DMS114 treated with DMSO at 0.1 percent for 48 hours (cell line): Measurements from ENCODE around the gene HOXA3.
A peak's percentile ranks its signal among the peaks of the same experiment; 100 is the strongest.

Experiments used
- DNase-seq: peaks from one replicate; lab custom pipeline; 2025; ENCODE audit not compliant: unreplicated experiment; lab: John Stamatoyannopoulos, UW

Gene HOXA3

DNA sequence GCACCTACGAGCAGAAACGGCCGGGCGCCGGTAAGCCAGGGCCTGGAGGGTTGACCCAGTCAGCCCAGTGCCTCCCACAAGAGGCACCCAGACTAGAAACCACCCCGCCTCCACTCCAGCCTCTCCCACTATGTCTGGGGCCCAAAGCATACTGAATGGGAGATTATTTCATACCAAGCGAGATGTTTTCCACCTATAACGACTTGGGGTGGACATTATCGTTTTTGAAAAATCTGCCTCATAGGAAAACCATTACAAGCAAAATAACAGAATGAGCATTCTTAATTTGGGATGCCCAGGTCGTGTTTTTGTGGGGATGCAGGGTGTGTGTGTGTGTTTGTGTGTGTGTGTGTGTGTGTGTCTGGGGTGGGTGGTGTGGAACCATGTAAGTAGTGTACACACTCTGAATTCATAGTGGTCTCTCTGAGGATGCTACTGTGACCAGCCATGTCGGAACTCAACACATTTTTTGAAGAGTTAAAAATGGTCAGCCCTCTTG lies 6.4 kb downstream of the HOXA3 start:
- DNase-seq, result no peak

DNA sequence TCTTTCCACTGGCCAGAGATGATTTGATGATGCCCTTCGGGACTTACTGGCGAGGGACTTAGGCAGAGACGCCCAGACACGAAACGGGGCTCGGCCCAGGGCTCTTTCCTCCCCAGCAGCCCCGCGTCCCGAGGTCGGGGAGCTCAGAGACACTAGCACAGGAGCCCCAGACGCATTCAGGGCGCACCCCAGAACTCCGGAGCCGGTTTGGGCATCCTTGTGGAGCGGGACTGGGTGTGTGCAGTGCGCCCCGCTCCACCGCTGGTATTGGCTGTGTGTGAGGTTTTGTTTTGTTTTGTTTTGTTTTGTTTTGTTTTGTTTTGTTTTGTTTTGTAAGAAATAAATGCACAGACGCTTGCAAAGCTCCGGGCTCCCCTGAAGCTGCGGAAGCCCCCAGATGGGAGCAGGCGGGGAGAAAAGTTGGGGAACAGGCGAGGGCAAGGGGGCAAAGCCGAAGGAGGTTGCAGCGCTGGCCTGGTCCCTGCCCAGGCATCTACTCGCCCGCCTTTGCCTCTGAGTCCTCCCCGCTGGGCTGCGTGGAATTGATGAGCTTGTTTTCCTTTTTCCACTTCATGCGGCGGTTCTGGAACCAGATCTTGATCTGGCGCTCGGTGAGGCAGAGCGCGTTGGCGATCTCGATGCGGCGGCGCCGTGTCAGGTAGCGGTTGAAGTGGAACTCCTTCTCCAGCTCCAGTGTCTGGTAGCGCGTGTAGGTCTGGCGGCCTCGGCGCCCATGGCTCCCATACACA lies 7.0 kb downstream of the HOXA3 start:
- DNase-seq, result no peak

DNA sequence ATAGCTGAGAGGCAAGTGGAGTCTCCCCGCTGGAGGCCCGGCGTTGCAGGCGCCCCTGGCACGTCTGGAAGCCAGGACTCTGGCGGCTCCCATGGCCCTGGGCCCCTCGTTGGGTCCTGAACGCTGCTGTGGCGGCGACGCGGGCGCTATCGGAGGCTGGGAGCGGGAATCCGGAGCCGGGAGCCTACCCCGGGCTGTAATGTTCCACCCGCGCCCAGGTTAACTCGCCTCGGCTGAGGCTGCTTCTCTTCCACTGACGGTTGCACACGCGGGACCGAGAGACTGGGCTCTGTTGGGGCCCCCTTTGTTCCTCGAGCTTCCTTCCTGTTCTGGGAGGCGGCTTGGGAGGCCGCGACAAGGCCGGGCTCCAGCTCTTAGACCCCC lies 7.6 kb downstream of the HOXA3 start:
- no peak for DNase-seq

DNA sequence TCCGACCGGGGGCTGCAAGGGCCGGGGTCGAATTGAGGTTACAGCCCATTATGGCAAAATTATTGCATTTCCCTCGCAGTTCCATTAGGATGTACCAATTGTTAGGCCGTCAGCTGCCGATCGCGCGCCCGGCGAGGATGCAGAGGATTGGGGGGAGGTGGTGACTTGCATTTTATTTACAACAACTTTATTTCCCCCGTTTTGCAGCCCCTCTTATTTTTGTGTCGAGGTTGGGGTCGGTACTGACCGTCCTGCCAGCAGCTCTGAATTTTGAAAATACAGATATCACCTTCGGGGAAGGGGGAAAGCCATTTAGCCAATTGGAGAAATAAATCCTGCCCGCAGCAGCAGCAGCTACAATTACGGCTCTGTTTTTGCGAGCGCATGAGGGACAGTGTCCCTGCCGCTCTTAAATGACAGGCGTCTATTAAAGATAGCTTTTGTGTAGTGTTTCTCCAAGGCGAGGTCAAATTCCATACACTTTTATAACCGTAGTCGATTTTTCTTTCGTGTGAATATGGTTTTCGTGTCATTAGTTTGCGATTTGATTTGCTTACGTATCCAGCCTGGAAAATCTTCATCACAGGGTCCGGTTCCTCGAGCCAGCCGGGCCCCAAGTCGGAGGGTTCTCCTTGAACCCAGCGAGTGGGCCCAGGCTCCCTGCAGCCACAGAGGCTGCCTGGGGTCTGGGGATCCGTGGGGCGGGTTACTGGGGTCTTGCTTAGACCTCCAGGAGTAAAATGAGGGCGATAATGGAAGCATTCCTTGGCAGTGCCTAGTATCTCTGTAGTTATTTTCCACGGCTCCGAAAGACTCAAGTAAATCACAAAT lies 8.2 kb downstream of the HOXA3 start:
- DNase-seq, result no peak

DNA sequence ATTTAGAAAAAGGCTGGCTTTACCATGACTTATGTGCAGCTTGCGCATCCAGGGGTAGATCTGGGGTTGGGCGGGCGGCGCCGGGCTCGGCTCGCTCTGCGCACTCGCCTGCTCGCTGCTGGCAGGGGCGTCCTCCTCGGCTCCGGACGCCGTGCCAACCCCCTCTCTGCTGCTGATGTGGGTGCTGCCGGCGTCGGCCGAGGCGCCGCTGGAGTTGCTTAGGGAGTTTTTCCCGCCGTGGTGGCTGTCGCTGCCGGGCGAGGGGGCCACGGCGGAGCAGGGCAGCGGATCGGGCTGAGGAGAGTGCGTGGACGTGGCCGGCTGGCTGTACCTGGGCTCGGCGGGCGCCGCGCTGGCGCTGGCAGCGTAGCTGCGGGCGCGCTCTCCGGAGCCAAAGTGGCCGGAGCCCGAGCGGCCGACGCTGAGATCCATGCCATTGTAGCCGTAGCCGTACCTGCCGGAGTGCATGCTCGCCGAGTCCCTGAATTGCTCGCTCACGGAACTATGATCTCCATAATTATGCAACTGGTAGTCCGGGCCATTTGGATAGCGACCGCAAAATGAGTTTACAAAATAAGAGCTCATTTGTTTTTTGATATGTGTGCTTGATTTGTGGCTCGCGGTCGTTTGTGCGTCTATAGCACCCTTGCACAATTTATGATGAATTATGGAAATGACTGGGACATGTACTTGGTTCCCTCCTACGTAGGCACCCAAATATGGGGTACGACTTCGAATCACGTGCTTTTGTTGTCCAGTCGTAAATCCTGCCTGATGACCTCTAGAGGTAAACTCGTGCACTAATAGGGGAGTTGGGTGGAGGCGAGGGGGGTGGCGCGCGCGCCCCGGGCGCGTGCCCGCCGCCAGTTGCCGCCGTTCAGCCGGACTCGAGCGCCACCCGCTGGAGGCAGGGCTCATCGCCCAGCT lies 9.1 kb downstream of the HOXA3 start, which contains the start of gene HOXA5:
Gene HOXA5, minus strand, starts transcription at position 659 of the 927 bp plus-strand sequence. Its CDS starts 74 bp downstream, at position 585.
- DNase-seq, result peak; percentile 95

DNA sequence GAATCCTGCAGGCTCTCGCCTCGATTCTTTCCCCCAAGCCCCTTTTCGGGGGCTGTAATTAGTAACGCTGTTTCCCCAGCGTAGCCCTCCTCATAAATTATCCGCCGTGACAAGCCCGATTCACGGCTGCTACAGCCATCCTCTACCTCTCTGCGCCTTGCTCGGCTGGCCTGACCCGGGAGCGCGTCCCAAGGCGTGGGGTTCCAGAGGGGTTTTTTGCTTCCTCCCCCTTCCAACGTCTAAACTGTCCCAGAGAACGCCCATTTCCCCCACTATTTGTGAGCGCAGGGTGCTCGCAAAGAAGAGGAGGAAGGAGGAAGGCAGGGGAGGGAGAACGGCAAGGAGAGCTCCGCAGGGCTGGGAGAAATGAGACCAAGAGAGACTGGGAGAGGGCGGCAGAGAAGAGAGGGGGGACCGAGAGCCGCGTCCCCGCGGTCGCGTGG lies 9.8 kb downstream of the HOXA3 start:
- DNase-seq, result no peak

DNA sequence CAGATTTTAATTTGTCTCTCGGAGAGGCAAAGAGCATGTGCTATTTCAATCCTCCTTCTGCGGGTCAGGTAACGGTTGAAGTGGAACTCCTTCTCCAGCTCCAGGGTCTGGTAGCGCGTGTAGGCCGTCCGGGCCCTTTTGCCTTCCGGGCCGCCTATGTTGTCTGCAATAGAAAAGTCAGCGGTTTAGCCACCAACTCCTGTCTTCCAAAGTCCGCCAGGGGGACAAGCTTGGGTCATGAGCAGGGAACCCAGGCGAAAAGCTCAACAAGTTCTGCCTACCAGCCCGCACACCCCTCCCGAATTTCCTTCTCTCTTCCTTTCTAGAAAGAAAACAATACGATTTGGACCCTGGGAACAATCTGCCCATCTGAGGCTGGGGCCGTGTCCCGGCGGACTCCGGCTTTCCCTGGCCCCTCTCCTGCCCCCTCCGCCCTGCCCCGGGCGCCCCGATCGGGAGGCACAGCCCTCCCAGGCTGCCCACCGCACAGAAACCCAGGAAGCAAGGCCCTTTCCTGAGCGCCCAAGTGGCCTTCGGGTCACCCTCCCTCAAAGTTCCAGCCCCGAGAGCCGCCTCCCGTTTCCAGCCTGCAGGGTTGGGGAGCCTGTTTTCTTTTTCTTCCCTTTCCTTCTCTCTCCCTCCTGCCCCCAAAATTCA lies 10.3 kb downstream of the HOXA3 start:
- no peak for DNase-seq

DNA sequence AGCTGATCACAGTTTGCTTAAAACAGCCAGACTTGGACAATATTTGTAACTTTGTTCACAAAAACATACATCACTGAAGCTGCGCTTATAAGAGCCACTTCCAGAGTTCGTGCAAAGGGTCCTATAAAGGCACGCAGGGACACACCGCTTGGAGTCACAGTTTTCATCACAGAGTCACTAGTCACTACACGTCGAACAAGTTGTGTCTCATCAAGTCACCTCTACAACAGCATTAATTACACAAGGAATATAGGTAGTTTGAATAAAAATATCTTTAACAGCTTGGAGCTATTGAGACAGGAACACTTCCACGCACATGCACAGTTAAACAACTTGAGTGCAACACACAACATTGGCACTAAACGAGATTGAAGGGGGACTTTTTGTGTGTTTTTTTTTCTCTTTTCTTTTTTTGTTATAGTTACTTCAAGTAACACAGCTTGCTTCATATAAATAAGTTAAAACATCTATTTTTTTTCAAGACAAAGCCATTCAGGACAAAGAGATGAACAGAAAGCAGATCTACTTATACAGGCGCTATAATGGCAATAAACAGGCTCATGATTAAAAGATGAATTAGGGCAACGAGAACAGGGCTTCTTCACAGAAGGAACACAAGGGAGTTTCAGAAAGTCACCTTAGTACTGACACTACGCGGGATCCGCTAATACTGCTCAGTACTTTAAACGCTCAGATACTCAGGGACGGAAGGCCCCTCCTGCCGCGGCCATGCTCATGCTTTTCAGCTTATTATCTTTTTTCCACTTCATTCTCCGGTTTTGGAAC lies 11.1 kb downstream of the HOXA3 start:
- DNase-seq, result no peak

DNA sequence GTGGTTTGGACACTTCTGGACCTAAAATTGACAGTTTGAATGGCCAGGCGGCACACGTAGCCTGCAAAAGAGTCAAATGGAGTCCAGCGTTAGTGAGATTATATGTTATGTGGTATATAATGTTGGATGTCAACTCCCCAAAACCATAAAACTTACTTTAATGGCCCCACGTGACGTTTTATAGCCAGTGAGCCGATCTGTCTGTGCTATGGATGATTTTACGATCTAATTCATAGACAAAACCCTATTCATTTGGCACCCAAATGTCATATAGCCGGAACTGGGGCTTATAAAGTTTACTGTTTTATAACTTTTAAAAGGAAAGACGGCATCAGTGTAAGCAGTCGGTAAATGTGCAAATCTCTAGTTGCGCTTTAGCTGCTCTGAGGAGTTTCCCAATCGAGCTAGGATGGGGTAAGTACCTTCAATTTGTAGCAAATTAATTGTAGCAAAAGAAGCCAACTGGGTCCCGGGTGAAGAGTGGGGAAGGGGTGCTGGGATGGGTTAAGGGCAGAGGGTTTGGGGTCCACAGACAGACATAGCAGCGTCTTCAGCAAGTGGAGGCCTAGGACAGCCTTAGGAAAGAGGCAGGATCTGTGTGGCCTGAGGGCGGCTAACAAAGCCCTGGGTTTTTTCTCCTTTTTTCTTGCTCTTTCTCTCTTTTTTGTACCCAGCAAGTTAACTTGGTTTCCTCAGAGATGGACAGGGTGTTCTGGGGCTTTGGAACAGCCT lies 12.1 kb downstream of the HOXA3 start:
- DNase-seq, result no peak

DNA sequence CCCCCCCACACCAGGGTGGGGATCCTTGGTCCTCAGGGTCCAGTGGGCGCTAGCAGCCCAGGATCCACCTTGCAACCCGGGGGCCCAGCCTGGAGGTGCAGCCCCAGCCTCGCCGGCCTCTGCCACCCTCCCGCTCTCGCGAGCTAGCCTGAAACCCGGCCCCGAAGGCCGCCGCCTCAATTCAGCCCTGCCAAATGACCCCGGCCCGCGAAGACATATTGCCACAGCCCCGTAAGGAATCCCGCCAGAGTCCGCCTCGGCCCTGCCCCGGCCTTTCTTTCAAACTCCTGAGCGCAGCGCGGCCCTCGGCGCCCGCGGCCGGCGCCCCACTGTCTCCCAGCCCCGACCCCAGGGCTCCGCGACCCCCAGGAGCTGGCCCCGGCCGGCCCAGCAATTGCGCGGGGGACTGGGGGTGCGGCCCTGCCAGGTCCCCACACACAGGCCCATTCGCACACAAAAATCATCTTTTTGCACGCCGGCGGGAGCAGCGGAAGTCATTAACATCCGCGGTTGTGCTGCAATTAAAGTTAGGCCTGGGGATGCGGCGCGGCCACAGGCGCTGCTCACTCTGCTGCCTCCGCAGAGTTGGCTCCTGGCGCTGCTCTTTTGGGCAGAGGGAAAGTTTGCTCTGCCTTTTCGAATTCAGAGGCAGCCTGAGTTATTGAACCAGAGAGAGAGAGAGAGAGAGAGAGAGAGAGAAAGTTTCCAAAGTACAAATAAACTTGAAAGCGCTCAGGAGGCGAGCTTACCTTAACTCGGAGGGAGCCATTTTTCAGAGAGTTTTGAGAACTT lies 12.9 kb downstream of the HOXA3 start:
- DNase-seq, result no peak

DNA sequence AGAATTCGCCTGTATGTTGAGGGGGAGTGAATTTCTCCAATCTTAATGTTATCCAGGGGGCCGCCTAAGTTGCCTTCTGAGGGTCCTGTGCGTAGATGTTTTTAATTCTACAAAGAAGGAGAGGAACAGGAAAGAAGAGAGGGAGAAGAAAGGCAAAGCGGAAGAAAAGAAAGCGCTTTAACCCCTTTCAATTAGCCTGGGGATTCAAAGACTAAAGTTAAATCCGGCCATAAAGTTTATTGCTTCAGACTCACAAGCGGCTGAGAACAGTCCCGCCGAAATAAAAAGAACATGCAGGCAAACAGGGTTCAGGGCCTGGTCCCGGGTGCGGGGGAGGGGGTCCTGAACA lies 13.4 kb downstream of the HOXA3 start:
- no peak for DNase-seq

DNA sequence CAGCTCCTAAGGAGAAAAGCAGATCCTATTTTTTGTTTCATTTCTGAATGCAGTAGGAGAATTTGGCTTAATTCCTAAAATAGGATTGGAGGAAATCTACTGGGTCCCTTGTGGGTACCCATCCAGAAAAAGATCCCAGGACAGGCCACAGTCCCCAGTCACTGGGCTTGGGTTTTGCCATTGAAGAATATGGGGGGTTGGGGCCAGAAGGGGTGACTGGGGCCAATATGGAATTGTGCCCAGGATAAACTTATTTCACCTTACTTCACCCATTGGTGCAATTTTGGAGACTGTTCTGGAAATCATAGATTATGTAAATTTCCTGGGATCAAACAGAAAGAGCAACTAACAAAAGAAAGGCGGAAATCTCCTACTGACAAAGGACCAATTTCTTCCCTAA lies 13.9 kb downstream of the HOXA3 start:
- DNase-seq, result no peak

DNA sequence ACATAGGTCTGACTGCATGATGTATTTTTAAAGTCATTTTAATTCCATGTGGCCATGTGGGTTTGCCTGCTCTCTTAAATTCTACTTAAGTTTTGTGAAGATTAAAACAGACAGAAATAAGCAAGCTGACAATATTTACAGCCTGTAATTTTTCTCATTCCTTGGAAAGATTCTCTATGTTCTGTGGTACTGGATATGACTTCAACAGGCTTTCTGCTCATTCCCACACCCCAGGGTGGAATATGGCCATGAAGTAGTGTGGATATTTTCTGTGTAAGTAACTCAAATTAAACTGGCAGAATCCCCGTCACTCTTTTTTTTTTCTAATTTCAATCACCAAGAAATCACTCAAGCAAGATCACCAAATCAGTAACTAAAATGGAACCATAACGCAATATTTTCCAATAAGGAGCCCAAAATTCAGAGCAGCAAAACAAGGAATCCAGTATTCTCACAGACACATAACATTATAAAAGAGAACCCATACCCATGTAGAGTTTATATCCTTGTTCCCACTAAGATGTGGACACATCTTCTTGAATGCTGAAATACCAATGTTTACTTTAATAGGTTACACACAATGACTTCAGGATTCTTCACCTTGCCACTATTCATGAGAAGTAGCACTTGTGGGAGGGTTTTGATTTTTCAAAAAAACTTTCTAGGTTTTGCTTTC lies 14.6 kb downstream of the HOXA3 start:
- no peak for DNase-seq

DNA sequence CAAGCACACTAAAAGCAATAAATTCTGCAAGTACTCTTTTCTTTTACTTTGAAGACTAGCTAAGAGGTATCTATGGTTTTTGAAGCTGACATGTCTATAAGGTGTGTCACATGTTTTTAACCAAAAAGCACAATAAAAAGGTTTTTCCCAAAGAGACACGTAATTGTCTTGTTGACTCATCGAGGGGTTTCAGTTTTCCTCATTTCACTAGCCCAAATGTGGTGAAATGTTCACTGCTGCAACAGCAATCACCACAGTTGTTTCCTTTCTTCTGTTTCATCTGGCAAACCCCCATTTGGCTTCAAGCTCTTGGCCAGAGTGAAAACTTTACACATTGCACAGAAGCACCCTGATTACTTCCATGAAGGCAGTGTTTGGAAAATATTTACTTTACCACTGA lies 18.0 kb downstream of the HOXA3 start:
- no peak for DNase-seq

DNA sequence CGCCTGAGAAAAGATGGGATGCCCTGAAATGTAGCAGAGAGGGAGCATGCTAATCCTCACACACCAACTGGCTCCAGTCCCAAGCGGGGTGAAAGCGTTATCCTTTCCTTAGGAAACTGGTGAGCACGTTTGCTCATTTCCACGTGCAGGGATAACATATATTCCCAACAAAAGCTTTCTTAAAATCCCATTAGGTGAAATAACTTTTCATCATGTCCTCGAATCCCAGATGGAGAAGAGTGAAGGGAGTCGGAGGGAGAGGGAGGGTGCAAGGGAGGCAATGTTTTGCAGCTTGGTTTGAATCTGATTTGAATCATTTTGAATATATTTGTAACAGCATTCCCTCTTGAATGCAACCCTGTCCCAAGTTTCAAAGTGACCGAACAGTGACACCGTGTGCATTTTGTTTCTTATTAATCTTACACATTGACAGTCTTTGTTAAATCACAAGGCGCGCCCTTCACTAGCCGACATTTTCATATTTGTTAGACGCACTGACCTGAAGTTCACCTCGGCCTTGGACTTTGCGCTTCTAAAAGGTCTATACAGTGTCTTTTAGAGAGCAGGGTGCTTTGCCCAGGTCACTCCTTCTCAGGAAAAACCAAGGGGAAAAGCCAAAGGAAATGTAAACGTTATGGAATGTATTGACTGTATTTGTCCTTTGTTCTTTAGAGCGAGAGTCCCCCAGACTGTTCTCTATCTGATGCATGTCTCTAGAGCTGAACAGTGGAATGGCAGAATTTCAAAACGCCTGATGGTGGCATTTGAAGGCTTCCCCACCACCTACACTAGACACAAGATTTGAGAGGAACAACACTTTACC lies 18.8 kb downstream of the HOXA3 start:
- DNase-seq, result peak; percentile 74

DNA sequence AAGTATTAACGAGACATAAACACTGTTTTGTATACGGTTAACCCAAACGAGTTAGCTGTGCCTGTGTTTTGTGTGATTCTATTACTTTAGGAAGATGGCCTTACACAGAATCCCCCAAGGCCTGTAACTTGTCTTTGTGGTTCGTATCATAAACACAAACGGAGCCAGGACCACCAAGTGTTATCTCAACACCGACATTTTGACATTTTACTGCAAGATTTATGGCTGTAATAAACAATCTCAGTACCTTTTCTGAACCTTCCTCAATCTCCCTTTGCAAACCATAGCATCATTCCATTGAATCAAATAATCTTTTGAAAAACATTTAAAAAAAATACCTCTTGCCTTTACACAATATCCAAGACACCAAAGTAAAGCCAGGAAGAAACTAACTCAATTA lies 19.4 kb downstream of the HOXA3 start:
- no peak for DNase-seq

DNA sequence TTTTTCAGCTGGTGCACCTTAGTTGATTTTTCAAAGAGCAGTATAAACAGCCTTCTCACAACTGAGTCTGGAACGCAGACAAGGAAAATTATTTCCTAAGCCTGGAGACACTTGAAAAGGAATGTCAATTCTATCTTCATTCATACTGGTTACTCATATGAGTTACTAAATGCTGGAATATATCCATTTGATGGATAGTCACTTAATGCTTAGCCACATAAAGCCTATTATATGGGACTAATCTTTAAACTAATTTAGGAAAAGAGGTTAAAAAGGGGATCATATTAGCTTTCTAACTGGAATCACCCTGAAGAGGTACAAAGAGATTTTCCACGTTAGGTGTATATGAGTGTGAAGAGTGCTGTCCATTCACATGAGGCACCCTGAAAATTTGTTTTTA lies 20.2 kb downstream of the HOXA3 start:
- DNase-seq, result no peak
